Activated CD4-positive, CD25-positive, alpha-beta regulatory T cell (primary cell): ENCODE data around the gene VSTM2A.
"Not testable (repeated sequence)": the region's sequence is repeated elsewhere in the genome, so short reads cannot be mapped to it uniquely, and the experiment has no call there.

Experiments
- DNase-seq, 4 experiments: peaks; one replicate each; lab custom pipeline; 2025; lab: John Stamatoyannopoulos, UW

Gene VSTM2A, protein sequence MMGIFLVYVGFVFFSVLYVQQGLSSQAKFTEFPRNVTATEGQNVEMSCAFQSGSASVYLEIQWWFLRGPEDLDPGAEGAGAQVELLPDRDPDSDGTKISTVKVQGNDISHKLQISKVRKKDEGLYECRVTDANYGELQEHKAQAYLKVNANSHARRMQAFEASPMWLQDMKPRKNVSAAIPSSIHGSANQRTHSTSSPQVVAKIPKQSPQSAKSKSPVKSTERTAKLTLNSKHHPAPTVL

GRCh38 chr7:54541669-54542625, at the start of gene VSTM2A:
TSS of gene VSTM2A (plus strand) at chr7:54542375. CDS start at chr7:54542731, 356 bp downstream.
- no peak for DNase-seq

GRCh38 chr7:54504531-54504930, 37.6 kb upstream of the VSTM2A start:
- DNase-seq, result not testable (repeated sequence)

- no peak for DNase-seq
Observed at GRCh38 chr7:54529568-54529967, 12.6 kb upstream of the VSTM2A start.

- DNase-seq, result no peak
Observed at GRCh38 chr7:54538122-54538521, 4.1 kb upstream of the VSTM2A start.

GRCh38 chr7:54543051-54543488, 895 bp downstream of the VSTM2A start:
- no peak for DNase-seq

DNA sequence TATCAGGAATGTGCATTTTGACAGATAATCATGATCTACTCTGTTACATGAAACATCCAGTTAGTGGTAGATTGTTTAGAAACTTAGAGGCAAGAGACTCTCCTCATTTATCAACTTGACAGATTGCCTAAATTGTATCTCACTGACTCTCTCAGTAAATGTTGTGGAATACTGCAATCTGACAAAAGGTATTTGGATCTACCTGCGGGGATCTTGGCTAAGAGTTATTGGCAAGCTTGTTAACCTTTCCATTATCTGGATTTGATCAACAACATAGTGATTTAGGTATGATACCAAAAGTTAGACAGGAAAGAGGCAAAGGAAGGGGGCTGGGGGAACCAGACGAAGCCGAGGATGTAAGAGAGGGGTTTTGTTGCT, 2.0 kb downstream of the VSTM2A start:
- no peak for DNase-seq

DNA sequence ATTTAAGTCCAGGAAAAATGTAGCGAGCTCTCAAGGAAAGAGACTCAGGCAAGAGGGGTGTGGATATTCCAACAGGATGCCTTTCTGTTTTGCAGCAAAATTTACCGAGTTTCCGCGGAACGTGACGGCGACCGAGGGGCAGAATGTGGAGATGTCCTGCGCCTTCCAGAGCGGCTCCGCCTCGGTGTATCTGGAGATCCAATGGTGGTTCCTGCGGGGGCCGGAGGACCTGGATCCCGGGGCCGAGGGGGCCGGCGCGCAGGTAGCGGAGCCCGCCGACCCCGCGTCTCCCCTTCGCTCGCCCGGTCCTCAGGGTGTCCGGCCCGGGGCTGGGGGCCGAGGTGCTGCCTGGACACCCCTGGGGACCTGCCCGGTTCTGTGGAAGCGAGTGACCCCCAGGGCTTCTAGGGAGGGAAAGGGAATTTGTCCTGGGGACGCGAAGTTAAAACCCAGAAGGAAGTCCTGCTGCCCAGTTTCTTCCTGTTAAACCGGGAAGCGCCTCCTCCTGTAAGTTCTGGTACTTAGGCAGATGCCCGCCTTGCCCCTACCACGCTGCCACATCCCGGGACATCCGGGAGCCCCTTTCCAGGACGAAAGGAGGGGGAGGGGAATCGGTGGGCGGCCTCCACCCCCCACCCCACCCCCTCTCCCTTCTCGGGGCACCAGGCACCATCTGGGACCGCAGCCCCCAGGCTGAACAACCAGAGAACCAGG, 2.5 kb downstream of the VSTM2A start:
- no peak for DNase-seq

DNA sequence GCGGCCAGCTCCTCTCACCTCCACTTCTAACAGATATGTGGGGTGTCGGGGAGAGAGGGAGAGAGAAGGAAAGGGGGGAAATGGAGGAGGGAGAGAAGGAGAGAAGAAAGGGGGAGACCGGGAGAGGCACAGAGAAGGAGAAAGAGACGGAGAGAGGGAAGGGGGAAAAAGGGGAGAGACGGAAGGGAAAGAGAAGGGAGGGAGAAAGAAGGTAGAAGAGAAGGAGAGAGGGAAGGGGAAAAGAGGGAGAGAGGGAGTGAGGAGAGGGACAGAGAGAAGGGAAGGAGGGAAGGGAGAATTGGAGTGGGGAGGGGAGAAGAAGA, 3.0 kb downstream of the VSTM2A start:
- DNase-seq, result no peak

DNA sequence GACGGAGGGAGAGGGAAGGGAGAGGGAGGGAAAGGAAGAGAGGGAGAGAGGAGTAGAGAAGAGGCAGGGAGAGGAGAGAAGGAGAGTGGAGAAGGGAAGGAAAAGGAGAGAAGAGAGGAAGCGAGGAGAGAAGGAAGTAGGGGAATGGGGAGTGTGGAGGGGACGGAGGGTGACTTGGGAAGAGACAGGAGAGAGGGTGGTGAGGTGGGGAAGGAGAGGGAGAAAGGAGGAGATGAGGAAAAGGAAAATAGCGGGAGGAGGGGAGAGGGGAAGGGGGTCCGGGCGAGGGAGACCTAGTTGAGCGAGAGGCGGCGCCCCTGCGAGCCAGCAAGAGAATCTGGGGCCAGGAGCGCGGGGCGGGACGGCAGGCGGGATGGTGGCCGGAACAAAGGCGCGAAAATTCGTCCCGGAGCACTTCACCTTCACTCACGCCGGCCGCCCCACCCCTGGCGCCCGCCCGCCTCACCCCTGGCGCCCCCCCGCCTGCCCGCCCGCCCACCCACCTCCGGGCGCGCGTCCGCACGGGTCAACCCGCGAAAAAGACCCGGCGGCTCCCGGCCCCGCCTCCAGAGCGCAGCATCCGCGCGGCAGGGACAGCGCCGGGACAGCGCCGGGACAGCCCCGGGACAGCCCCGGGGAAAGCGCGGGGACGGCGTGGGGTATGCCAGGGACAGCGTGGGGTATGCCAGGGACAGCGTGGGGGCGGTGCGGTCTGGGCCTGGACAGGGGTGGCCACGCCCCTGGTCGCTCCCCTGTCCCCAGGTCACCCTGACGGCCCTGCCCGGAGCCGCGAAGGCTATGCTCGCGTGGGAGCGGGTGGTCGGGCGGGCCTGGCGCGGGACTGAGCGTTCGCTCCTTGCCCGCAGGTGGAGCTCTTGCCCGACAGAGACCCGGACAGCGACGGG, 4.2 kb downstream of the VSTM2A start:
- no peak for DNase-seq

GRCh38 chr7:54546986-54547314, 4.8 kb downstream of the VSTM2A start:
- DNase-seq, result no peak

GRCh38 chr7:54550471-54550870, 8.3 kb downstream of the VSTM2A start:
- no peak for DNase-seq

DNA sequence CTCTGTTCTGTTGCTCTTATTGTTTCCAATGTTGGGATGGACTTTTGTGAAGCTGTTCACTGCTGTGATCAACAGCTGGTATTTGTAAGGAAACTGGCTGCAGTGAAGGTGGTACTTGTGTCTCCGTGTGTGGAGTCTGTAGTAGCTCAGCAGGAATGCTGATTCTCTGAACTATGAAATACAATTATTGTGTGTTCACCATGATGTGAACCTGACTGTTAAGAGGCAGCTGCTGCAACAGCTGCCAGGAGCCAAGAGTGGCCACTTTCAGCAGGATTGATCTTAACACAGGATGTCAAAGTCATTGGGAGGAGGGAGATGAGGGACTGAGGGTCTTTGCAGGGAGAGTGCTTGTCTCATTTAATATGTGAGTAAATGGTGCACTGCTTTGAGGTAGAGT, 13.9 kb downstream of the VSTM2A start:
- no peak for DNase-seq

DNA sequence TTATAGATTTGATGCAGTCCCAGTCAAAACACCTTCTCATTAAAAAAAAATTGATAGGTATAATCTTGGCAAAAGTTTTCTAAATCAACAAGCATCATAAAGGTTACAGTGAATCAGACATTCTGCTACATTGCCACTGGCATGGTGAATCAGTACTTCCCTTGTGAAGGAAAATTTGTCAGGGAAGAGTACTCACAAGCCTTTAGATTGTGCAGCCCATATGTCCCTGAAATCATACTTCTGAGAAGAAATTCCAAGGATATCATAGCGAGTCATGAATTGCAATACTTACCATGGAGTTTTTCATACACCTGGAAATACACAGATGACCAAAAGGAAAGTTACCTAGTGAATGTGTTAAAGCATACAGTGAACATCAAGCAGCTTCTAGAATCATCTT, 17.2 kb downstream of the VSTM2A start:
- no peak for DNase-seq

DNA sequence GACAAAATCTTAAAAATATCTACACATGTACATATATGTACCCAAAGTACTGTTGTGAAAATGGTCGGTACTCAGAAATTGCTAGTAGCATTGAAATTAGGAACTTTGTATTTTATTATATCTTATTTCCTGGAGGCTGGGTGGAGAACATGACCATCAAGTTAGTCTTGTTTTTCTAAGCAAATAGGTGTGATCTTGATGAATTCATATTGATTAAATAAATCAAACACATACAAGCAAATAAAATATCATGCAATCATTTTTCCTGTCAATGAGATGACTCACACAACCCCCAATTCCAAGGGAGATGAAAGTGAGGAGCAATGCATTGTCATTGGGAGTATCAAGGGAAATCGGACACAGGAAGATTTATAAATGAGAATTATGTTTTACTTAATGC, 18.0 kb downstream of the VSTM2A start:
- DNase-seq, result no peak

DNA sequence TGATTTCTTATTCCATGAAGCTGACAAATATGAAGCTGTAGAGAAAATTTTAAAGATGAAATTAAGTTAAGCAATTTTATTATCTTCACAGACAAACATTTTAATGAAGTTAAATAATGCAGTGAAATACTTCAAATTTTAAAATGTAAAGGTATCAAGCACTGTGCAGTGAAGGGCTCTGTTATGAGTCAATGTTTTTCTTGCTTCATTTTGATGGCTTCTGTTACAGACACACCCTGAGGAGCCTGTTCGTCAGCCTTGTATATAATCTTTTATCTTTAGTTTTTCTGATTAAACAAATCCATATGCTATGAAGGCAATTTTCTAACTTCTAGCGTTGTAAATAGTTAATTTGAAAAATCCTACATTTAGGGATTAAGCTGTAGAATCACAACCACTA, 18.5 kb downstream of the VSTM2A start:
- no peak for DNase-seq

DNA sequence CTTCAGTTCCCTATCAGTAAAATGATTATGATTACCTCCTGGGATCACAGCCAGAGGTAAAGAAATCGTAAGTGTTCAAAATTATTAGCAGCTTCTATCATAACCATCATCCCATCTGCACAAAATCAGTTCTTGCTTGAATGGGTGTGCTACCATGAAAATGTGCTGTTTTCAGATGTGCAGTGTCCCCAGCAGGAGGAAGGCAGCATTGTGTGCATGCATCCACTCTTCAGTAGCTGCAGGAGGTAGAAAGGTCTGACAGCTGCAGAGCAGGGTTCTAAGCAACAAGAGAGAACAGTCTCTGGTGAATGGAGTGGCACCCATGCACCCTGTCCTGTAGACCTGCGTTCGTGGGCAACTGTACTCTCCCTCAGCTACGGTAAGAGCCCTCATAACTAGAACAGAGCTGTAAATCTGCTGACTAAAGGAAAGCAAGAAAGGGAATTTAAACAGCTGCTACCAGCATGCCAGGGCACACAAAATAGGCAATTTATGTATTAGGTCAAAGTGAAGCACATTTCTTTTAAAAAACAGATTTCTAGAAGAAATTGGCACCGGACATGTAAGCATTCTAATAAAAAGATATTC, 21.2 kb downstream of the VSTM2A start:
- no peak for DNase-seq

GRCh38 chr7:54565432-54565831, 23.3 kb downstream of the VSTM2A start:
- DNase-seq, result no peak

GRCh38 chr7:54581511-54581910, 39.3 kb downstream of the VSTM2A start:
- no peak for DNase-seq

DNA sequence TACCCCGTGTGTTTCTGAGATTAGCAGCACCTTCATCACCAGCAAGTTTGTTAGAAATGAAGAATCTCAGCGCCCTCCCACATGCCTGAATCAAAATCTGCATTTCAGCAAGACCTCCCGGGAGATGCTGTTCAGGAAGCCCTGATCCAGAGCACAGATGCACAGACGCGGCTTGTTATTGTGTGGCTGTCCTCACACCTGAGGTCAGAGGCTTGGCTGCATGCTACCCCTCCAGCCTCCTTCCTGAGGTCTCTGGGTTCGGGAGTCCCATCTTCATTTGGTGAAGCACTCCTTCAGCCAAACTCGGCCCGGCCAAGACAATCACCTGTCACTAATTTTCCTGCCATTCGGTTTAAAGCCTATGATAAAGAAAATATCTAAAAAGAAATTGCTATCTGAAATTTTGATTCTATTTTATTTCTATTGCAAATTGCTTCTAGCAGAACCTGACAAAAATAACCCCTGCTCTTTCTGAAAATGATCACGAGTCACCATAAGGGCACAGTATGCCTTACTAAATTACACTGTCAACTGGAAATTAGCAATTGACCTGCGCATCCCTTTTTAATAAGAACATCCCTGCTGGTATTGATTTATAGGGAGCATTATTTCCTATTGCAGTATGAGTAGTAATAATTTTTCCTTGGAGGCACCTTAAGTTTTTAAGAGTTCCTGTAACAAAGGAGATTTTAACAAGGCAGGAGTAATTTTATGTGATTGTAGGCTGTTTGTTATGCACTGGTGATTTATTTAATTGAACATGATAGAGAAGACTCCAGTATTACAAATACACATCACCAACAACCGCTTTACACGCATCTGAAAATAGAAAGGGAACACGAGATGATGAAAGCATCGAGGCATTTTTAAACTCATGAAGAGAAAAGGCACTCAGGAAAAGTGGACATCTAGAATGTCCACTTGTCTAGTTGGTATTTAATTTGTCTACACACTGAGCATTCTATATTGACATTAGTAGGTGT, 49.5 kb downstream of the VSTM2A start:
- no peak for DNase-seq

DNA sequence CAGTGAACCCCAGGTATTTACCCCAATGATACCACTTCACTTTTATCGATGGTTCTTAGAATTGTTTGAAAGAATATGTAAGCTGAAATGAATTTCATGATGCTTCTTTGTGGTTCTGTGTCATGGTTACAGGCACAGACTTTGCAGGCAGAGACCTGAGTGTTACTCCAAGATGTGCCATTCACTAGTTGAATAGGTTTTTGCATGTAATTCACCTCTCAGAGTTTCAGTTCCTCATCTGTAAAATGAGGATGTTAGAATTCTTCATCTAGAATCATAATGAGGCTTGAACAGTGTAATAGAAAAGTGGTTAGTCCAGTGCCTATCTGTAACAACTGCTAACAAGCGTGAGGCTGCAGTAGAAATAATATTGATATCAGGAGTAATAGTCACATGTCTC, 54.6 kb downstream of the VSTM2A start:
- DNase-seq, result no peak
